ENCODE results near the gene ANK3.

ANK3 gene

GRCh38 chr10:60147576-60148265 lies 242.0 kb downstream of the ANK3 start:
- no peak for TF ChIP-seq CTCF (IDR thresholded peaks at IDR 0.05; ENCODE audit: borderline replicate concordance, insufficient read depth, low read depth, low read length)
- no peak overlapping the region for H3K4me3 ChIP-seq (ENCODE audit: low read depth, low read length)

DNA sequence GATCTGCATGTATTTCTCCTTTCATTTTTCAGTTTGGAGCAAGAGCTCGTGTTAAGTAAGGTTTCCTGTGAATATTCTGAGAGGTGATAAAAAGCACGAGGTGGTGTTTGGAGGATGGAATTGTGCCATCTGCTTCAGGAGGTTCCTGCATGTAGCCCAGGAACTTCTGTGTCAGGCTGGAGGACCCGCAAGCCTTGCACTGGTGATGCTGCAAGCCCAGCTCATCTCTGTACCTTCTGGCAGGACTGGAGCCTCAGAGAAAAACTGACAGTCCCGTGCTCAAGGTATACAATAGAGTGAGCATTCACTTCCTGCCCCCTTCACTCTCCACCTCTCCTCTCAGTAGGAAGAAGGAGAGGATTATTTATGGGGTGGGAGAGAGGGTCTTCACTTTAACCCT lies 242.7 kb downstream of the ANK3 start:
- no peak for TF ChIP-seq CTCF (IDR thresholded peaks at IDR 0.05; ENCODE audit: borderline replicate concordance, insufficient read depth, low read depth, low read length)
- no peak overlapping the region for H3K4me3 ChIP-seq (ENCODE audit: low read depth, low read length)

DNA sequence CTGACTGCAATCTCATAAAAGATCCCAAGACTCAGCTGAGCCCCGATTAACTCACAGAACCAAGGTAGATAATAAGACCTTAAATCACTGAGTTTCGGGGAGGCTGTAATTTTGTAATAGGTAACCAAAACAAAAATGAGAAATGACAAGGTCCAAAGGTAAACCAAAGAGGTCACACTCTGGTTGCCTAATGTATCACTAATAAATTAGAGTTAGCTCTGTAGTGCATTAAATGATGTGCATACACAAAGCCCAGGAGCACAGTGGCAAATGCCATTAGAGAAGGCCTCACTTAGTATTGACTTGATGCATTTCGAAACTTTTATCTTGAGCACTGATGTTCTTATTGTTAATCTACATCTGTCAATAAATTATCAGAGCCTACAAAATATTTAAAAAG lies 245.6 kb downstream of the ANK3 start:
- H3K4me3 ChIP-seq (ENCODE audit: low read depth, low read length), result no peak overlapping the region
- TF ChIP-seq CTCF (IDR thresholded peaks at IDR 0.05; ENCODE audit: borderline replicate concordance, insufficient read depth, low read depth, low read length), result no peak

- no peak overlapping the region for H3K4me3 ChIP-seq (ENCODE audit: low read depth, low read length)
- no peak for TF ChIP-seq CTCF (IDR thresholded peaks at IDR 0.05; ENCODE audit: borderline replicate concordance, insufficient read depth, low read depth, low read length)
Measured at GRCh38 chr10:60142736-60143135, 246.9 kb downstream of the ANK3 start.

DNA sequence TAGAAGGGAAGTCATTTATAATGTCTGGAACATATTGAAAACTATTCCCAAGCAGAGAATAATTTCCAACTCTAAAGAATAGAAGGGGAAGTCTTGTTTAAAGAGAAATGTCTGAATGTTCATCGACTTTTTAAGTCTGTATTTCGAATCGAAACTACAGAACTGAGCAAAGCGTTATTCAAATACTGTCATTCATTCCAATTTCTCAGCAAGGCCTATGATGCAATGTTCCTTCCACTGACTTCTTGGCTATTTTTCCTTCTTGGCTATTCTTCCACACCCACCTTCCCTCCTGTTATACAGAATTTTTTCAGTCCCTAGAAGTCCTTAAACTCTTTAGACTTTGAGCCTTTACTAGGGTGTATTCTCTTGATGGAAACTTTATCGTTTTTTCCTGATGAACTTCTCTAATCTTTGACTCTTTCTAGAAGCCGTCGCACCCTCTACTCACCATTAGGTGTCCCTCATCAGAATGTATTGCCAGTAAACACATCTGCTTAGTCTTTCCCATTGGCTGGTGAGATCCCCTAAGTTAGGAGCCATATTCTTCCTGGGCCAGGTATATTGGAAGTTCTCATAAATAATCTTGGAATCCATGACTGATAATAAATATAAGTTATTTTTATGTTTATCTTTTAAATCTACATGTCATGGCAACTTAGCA lies 247.6 kb downstream of the ANK3 start:
- no peak overlapping the region for H3K4me3 ChIP-seq (ENCODE audit: low read depth, low read length)
- TF ChIP-seq CTCF (IDR thresholded peaks at IDR 0.05; ENCODE audit: borderline replicate concordance, insufficient read depth, low read depth, low read length), result no peak

DNA sequence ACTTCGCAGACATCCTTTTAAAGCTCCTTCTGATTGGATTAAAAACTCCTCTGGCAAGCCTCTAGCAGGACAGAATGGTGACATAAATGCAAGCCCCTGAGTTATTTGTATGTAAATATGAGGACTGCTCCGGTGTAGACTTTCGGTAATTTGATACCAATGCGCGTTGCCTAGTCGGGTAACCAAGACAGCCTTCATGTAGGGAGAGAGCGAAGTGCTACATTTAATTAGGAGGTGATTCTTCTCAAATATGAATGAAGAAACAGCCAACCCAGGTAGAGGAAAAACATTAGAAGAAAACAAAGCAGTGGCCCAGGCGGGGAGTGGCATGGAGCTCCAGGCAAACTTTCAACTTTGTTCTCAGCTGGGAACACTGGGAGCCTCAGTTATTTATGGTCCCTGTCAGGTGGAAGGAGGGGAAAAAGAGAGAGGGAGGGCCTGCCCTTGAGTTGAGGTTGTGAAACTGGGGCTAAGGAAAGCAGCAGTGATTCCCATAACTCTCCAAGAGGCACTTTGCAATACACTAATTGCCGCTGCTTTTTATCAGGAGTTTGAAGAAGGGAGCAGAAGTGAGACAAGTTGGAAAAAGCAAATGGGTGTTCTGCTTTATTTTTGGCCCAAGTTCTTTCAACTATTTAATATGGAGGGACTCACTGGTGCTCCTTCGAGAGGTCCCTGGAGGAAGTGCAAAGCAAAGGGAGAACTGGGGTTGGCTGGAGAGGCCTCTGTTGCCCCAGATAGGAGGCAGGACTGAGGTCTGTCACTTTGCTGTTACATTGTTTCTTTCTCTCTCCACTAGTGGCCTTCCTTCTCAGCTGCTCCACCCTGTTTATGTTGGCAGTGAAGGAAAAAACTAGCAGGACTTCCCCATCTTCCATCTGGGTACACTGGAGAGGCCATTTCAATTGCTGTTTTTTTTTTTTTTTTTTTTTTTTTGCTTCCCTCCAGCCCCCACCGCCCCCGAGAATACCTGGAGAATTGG lies 248.7 kb downstream of the ANK3 start:
- no peak overlapping the region for H3K4me3 ChIP-seq (ENCODE audit: low read depth, low read length)

More for the DNA sequence above, 248.7 kb downstream of the ANK3 start:
- TF ChIP-seq CTCF (IDR thresholded peaks at IDR 0.05; ENCODE audit: borderline replicate concordance, insufficient read depth, low read depth, low read length), result no peak

All from GM12875 (cell line).